HG02642 (cell line): Measurements from ENCODE around the gene PLEKHG5.

Experiments used
- ATAC-seq: cut with Tn5 transposase; IDR thresholded peaks from one replicate; pipeline ENCODE4 v1.9.1; 2021; ENCODE audit warnings: mild to moderate bottlenecking; ENCODE audit not compliant: unreplicated experiment, poor library complexity

Gene PLEKHG5

GRCh38 chr1:6417961-6418667 lies 73.4 kb downstream of the PLEKHG5 start:
- no peak for ATAC-seq
